ENCODE results near the gene DAGLB.
A peak's percentile ranks its signal among the peaks of the same experiment; 100 is the strongest.
"Not testable (repeated sequence)": the region's sequence is repeated elsewhere in the genome, so short reads cannot be mapped to it uniquely, and the experiment has no call there.

DAGLB gene

DNA sequence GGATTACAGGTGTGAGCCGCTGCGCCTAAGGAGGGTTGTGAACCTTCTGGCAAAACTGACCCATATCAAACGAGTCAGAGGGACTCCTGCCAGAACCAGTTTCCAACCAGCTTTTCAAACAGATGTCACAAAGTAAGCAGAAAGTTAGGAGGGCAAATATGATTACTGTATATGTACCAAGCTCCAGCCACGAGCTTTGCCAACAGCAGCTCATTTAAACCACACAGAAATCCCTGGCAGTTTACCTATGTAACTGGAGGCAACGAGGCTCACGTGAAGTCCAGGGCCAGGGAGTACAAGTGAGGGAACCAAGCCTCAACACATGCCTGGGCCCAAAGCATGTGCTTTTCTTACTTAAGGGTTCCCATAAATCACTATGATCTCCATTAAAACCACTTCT lies 12.5 kb upstream of the DAGLB start:
- DNase-seq, result no peak

DNA sequence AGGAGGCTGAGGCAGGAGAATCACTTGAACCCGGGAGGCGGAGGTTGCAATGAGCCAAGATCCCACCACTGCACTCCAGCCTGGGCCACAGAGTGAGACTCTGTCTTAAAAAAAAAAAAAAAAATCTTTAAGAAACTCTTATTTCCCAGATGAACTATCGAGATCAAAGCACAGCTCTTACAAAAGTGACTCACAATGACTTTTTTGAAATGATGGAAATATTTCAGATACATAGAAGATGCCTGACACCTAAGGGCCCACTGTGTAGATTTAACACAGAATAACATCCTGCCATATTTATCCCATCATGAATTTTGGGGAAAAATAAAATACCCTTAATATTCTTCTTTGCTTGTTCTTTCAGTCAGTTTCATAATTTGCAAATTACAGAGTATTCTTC lies 10.9 kb upstream of the DAGLB start:
- DNase-seq, result not testable (repeated sequence)

DNA sequence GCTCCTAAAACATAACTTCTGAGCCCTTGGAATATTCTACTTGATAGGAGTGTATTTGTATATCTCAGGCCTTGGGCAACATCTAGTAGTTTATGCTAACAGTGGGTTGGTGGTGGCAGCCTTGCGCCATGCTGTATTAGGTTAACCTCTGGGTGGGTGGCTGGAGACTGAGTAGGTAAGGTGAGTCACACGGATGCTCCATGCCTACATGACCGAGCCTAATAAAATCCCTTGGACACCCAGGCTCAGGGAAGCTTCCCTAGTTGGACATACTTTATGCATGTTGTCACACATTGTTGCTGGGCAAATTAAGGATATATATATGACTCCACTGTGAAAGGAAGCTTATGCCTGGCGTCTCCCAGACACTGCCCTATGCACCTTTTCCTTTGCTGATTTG lies 6.0 kb upstream of the DAGLB start:
- DNase-seq, result no peak

GRCh38 chr7:6451224-6451705 lies 3.5 kb upstream of the DAGLB start:
- DNase-seq, result no peak

GRCh38 chr7:6450591-6450990 lies 2.8 kb upstream of the DAGLB start:
- DNase-seq, result not testable (repeated sequence)

- DNase-seq, result not testable (repeated sequence)
Measured at GRCh38 chr7:6449884-6450283, 2.1 kb upstream of the DAGLB start.

- DNase-seq, result no peak
Measured at GRCh38 chr7:6448943-6449543, 1.3 kb upstream of the DAGLB start.

GRCh38 chr7:6446838-6447580 lies 745 bp downstream of the DAGLB start:
- peak; percentile 30 for DNase-seq

DNA sequence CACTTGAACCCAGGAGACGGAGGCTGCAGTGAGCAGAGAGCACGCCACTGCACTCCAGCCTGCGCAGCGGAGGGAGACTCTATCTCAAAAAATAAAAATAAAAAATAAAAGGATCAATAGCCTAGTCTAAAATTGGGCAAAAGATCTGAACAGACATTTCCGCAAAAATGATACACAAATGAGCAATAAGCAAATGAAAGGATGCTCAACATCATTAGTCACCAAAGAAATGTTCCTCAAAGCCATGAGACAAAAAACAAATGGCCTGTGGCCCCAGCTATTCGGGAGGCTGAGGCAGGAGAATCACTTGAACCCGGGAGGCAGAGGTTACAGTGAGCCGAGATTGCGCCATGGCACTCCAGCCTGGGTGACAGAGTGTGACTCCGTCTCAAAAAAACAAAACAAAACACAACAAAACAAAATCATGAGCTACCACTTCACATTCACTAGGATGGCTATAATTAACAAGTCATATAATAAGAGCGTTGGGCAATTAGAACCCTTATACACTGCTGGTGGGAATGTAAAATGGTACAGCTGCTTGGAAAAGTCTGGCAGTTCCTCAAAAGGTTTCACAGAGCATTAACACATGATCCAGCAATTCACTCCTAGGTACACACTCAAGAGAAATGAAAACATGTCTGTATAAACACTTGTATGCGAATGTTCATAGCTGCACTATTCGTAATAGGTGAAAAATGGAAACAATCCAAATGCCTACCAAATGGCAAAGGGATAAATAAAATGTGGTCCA lies 3.1 kb downstream of the DAGLB start:
- no peak for DNase-seq

GRCh38 chr7:6443372-6443941 lies 4.3 kb downstream of the DAGLB start:
- no peak for DNase-seq

DNA sequence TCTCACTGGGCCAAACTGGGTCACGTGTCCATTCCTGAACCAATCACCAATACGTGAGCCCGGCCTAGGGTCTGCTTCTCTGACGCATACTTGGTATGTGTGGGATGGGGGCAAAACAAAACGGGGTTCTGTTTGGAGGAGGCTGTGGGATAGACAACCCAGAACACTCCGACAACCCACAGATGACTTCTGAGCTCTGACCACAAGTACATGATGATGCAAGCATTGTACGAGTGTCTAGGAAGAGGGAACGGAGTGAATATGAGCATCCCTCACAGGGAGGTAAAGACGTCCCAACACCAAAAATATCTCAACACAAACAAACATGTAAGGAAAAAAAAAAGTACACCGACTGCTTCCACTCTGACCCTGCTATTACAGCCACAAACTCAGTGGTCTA lies 5.6 kb downstream of the DAGLB start:
- no peak for DNase-seq

GRCh38 chr7:6440381-6440780 lies 7.4 kb downstream of the DAGLB start:
- DNase-seq, result no peak

- DNase-seq, result no peak
Measured at GRCh38 chr7:6438427-6438826, 9.3 kb downstream of the DAGLB start.

DNA sequence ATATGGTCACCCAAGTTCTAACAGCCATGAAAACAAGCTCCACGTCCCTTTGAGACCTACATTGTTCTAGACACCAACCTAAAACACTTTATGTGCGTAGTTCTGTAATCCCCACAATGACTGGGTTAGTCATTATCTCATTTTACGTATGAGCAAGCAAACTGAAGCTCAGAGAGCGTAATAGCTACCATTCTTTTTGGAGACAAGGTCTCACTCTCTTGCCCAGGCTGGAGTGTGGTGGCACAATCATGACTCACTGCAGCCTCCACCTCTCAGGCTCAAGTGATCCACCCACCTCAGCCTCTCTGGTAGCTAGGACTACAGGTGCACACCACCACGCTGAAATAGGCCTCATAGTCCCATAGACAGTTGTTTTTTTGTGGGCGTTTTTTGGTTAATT lies 10.5 kb downstream of the DAGLB start:
- DNase-seq, result no peak

GRCh38 chr7:6436385-6436685 lies 11.4 kb downstream of the DAGLB start:
- DNase-seq, result no peak

GRCh38 chr7:6435486-6436384 lies 12.0 kb downstream of the DAGLB start:
- DNase-seq, result no peak

DNA sequence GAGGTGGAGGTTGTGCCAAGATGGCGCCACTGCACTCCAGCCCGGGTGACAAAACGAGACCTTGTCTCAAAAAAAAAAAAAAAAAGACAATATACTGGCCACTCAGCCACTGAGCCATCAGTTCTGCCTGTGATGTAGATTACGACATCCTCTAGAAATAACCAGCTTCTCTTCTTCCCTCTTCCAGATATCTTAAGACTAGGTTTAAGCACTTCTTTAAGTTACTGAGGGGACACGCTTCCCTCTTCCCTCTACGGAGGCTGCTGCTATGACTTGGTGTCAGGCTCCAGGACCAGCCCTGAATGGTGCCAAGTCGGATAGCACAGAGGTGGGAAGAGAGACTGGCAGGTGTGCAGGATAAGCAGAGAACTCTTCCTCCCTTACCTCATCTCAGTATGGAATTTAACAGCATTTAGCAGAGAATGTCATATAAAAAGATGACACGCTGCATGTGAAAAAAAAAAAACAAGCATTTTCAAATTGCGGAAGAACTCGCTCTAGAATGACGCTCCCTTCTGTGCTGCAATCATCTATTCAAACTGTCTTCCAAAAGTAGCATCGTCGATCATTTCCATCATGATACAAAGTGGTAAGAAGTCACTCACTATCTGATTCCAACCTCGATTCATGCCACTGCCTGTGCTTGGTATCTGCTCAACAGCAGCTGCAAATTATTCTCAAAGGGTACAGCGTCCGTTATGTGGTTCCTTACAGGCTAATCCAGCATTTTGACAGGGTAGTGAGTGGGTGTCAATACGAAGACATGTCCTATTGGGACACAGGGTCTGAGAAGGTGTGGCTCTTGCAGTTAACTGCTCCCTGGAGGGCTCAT lies 13.8 kb downstream of the DAGLB start:
- DNase-seq, result no peak

- no peak for DNase-seq
Measured at GRCh38 chr7:6432781-6433180, 15.0 kb downstream of the DAGLB start.

DNA sequence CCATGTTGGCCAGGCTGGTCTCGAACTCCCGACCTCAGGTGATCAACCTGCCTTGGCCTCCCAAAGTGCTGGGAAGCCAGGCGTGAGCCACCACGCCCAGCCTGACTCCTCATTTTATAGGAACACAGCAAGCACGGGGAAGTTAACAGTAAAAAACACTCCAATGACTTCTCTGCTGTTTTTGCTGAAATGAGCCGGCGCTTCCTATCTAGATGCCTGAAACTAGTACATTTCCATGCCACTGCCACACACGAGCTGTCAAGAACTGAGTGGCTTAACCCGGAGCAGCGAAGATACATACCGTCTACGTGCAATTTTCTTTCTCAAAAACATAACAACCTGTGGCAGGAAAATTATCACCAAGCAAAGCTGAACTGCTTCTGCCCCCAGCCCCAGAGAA lies 16.8 kb downstream of the DAGLB start:
- no peak for DNase-seq

GRCh38 chr7:6430271-6430940 lies 17.3 kb downstream of the DAGLB start:
- no peak for DNase-seq

GRCh38 chr7:6425948-6426347 lies 21.8 kb downstream of the DAGLB start:
- no peak for DNase-seq
